ENCODE results near the gene TSC22D1. TPM values are rescaled to one million over a fixed set of nuclear protein-coding genes. Genes with fewer than 3 reads are reported as not detected.
"Not testable (repeated sequence)": the region's sequence is repeated elsewhere in the genome, so short reads cannot be mapped to it uniquely, and the experiment has no call there.

Gene TSC22D1
- total RNA-seq, 1 donor: 173 TPM

DNA sequence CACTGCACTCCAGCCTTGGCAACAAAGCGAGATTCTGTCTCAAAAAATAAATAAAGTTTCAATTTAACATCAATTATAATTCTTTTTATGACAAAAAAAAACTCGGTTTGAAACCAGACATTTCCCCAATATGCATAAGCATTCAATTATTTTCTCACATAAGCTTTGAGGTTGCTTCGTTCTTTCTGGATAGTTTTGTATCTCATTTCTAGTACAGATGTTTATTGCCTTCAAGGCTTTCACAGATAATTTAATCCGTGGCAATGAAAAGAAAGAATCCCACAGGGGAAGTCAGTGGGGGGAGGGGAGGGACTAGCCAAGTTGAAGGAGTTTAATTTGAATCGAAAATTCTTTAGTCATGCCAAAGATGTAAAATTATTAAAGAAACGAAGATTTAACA is 29.6 kb upstream of the TSC22D1 start:
- Histone ChIP-seq H3K27ac (ENCODE audit: low read depth, low read length) (no peak overlapping the region), H3K4me2 (ENCODE audit: insufficient read depth, low read length) (no peak overlapping the region), H4K20me1 (ENCODE audit: insufficient read depth, low read length) (no peaks in the 10 kb centered on the region), H3K4me3 (ENCODE audit: insufficient read depth, low read length) (no peak overlapping the region), H2AFZ (ENCODE audit: low read length) (no peak overlapping the region), H3K79me2 (ENCODE audit: insufficient read depth, low read length) (no peaks in the 10 kb centered on the region), H3K4me1 (ENCODE audit: insufficient read depth, low read length) (no peaks in the 10 kb centered on the region), H3K27me3 (ENCODE audit: insufficient read depth, low read length) (no peaks in the 10 kb centered on the region), H3K36me3 (ENCODE audit: insufficient read depth, low read length) (no peaks in the 10 kb centered on the region), H3K9me3 (ENCODE audit: low read depth, low read length) (peaks cover 1% of the 10 kb centered on the region)
- no peak for TF ChIP-seq CTCF (IDR thresholded peaks at IDR 0.05; ENCODE audit: extremely low read depth, low read depth, low read length)
- DNase-seq (ENCODE audit: insufficient read length, low spot score, missing footprints): no peak

GRCh38 chr13:44605275-44605674 is 29.1 kb upstream of the TSC22D1 start:
- Histone ChIP-seq H3K36me3 (ENCODE audit: insufficient read depth, low read length) (no peaks in the 10 kb centered on the region), H3K9me3 (ENCODE audit: low read depth, low read length) (no peaks in the 10 kb centered on the region), H3K4me1 (ENCODE audit: insufficient read depth, low read length) (no peaks in the 10 kb centered on the region), H2AFZ (ENCODE audit: low read length) (no peak overlapping the region), H3K4me3 (ENCODE audit: insufficient read depth, low read length) (no peak overlapping the region), H3K4me2 (ENCODE audit: insufficient read depth, low read length) (no peak overlapping the region), H3K27ac (ENCODE audit: low read depth, low read length) (no peak overlapping the region), H3K27me3 (ENCODE audit: insufficient read depth, low read length) (no peaks in the 10 kb centered on the region), H3K79me2 (ENCODE audit: insufficient read depth, low read length) (no peaks in the 10 kb centered on the region), H4K20me1 (ENCODE audit: insufficient read depth, low read length) (no peaks in the 10 kb centered on the region)
- DNase-seq (ENCODE audit: insufficient read length, low spot score, missing footprints): no peak
- no peak for TF ChIP-seq CTCF (IDR thresholded peaks at IDR 0.05; ENCODE audit: extremely low read depth, low read depth, low read length)

DNA sequence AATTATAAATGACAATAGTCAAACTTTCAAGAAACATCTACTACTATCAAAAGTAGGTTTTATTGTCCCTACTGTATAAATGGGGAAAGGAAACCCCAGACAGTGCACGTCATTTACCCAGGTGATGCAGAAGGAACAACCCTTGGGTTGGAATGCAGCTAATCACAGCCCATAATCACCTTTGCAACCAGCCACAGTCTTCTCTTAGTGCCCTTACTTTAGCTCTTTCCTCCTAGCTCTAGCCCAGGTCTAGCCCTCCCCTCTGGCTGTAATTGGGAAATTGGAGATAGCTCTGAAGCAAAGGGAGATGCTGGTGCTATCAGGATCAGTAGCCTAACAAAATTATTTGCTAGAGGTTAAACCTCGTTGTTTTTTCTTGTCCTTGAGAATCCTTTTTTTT is 25.5 kb upstream of the TSC22D1 start:
- Histone ChIP-seq H3K79me2 (ENCODE audit: insufficient read depth, low read length) (no peaks in the 10 kb centered on the region), H4K20me1 (ENCODE audit: insufficient read depth, low read length) (no peaks in the 10 kb centered on the region)
- TF ChIP-seq CTCF (IDR thresholded peaks at IDR 0.05; ENCODE audit: extremely low read depth, low read depth, low read length): no peak

GRCh38 chr13:44593861-44594592 is 17.9 kb upstream of the TSC22D1 start:
- DNase-seq (ENCODE audit: insufficient read length, low spot score, missing footprints); H3K9me3 ChIP-seq (ENCODE audit: low read depth, low read length); H3K4me2 ChIP-seq (ENCODE audit: insufficient read depth, low read length); H3K4me1 ChIP-seq (ENCODE audit: insufficient read depth, low read length); H3K36me3 ChIP-seq (ENCODE audit: insufficient read depth, low read length); H3K4me3 ChIP-seq (ENCODE audit: insufficient read depth, low read length); H3K27ac ChIP-seq (ENCODE audit: low read depth, low read length); H3K27me3 ChIP-seq (ENCODE audit: insufficient read depth, low read length); H2AFZ ChIP-seq (ENCODE audit: low read length); H3K79me2 ChIP-seq (ENCODE audit: insufficient read depth, low read length); H4K20me1 ChIP-seq (ENCODE audit: insufficient read depth, low read length): not testable (repeated sequence)

More for the DNA sequence above, 25.5 kb upstream of the TSC22D1 start:
- H3K4me2 ChIP-seq (ENCODE audit: insufficient read depth, low read length): no peak overlapping the region
- DNase-seq (ENCODE audit: insufficient read length, low spot score, missing footprints): no peak
- no peak overlapping the region for H3K4me3 ChIP-seq (ENCODE audit: insufficient read depth, low read length)
- H3K9me3 ChIP-seq (ENCODE audit: low read depth, low read length): no peaks in the 10 kb centered on the region
- no peaks in the 10 kb centered on the region for H3K36me3 ChIP-seq (ENCODE audit: insufficient read depth, low read length)
- H3K27ac ChIP-seq (ENCODE audit: low read depth, low read length): no peak overlapping the region
- H3K27me3 ChIP-seq (ENCODE audit: insufficient read depth, low read length): no peaks in the 10 kb centered on the region
- no peaks in the 10 kb centered on the region for H3K4me1 ChIP-seq (ENCODE audit: insufficient read depth, low read length)
- H2AFZ ChIP-seq (ENCODE audit: low read length): no peak overlapping the region
